CD1c-positive myeloid dendritic cell (primary cell): ENCODE results near the gene SCG2.
"Not testable (repeated sequence)": the region's sequence is repeated elsewhere in the genome, so short reads cannot be mapped to it uniquely, and the experiment has no call there.

Experiments
- DNase-seq: peaks from one replicate; pipeline ENCODE4 v3.0.0-alpha.2; 2016; ENCODE audit errors: extremely low spot score

The SCG2 gene

GRCh38 chr2:223611061-223611460 lies 8.9 kb upstream of the SCG2 start:
- no peak for DNase-seq

- DNase-seq = no peak
Measured at GRCh38 chr2:223607476-223607875, 5.3 kb upstream of the SCG2 start.

- DNase-seq = no peak
Measured at GRCh38 chr2:223606946-223607345, 4.8 kb upstream of the SCG2 start.

- no peak for DNase-seq
Measured at GRCh38 chr2:223604231-223604630, 2.1 kb upstream of the SCG2 start.

- no peak for DNase-seq
Measured at GRCh38 chr2:223602972-223603371, 811 bp upstream of the SCG2 start.

GRCh38 chr2:223601018-223601417 lies 1.1 kb downstream of the SCG2 start:
- DNase-seq = no peak

GRCh38 chr2:223599640-223600380 lies 2.4 kb downstream of the SCG2 start:
- DNase-seq = no peak

GRCh38 chr2:223598994-223599639 lies 3.0 kb downstream of the SCG2 start:
- no peak for DNase-seq

- DNase-seq = no peak
Measured at GRCh38 chr2:223597076-223597475, 5.1 kb downstream of the SCG2 start.

GRCh38 chr2:223596208-223596607 lies 6.0 kb downstream of the SCG2 start:
- DNase-seq = no peak

GRCh38 chr2:223594831-223595230 lies 7.3 kb downstream of the SCG2 start:
- DNase-seq = no peak

- no peak for DNase-seq
Measured at GRCh38 chr2:223594259-223594658, 7.9 kb downstream of the SCG2 start.

GRCh38 chr2:223592689-223593088 lies 9.5 kb downstream of the SCG2 start:
- not testable (repeated sequence) for DNase-seq

GRCh38 chr2:223591596-223591995 lies 10.6 kb downstream of the SCG2 start:
- DNase-seq = no peak

GRCh38 chr2:223590964-223591363 lies 11.2 kb downstream of the SCG2 start:
- no peak for DNase-seq

GRCh38 chr2:223589901-223590300 lies 12.3 kb downstream of the SCG2 start:
- no peak for DNase-seq

- no peak for DNase-seq
Measured at GRCh38 chr2:223588251-223588650, 13.9 kb downstream of the SCG2 start.

GRCh38 chr2:223587301-223587700 lies 14.9 kb downstream of the SCG2 start:
- no peak for DNase-seq

GRCh38 chr2:223586261-223586660 lies 15.9 kb downstream of the SCG2 start:
- DNase-seq = no peak

GRCh38 chr2:223585666-223586065 lies 16.5 kb downstream of the SCG2 start:
- DNase-seq = no peak

- no peak for DNase-seq
Measured at GRCh38 chr2:223582001-223582400, 20.2 kb downstream of the SCG2 start.

- no peak for DNase-seq
Measured at GRCh38 chr2:223580951-223581350, 21.2 kb downstream of the SCG2 start.

GRCh38 chr2:223578846-223579245 lies 23.3 kb downstream of the SCG2 start:
- DNase-seq = no peak

GRCh38 chr2:223576873-223577272 lies 25.3 kb downstream of the SCG2 start:
- no peak for DNase-seq
